ENCODE measurements around the gene SCD5.

The SCD5 gene

DNA sequence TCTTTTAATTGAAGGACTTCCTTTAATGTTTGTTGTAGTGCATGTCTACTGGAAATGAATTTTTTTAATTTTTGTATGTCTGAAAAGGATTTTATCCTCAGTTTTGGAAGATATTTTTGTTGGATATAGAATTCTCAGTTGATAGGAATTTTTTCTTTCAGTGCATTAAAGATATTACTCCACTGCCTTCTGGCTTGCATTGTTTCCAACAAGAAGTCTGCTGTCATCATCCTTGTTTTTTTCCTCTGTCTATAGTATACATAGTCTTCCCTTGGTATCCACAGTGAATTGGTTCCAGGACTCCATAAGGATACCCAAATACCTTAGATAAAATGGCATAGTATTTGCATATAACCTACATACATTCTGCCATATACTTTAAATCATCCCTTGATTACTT is 33.5 kb downstream of the SCD5 start:
- no peak for DNase-seq (ENCODE audit: low spot score)

DNA sequence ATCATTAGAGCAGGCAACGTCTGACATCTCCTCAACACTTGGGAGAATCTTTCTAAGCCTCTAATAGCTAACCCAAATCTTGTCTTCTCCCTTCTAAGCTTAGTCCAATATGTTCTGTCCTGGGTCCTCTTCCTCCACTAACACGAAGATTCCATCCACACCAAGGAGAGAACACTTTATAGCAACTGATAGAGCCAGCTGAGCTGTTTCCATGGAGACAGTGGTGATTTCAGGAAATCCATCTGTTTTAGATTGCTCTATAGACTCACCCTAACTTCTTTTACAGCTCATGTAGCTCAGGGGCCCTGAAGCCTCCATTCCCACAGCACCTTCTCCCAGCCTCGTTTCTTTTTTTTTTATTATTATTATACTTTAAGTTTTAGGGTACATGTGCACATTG is 37.4 kb downstream of the SCD5 start:
- DNase-seq (ENCODE audit: low spot score) = no peak

GRCh38 chr4:82758701-82759685 is 39.6 kb downstream of the SCD5 start:
- no peak for DNase-seq (ENCODE audit: low spot score)

GRCh38 chr4:82756061-82756460 is 42.5 kb downstream of the SCD5 start:
- no peak for DNase-seq (ENCODE audit: low spot score)

DNA sequence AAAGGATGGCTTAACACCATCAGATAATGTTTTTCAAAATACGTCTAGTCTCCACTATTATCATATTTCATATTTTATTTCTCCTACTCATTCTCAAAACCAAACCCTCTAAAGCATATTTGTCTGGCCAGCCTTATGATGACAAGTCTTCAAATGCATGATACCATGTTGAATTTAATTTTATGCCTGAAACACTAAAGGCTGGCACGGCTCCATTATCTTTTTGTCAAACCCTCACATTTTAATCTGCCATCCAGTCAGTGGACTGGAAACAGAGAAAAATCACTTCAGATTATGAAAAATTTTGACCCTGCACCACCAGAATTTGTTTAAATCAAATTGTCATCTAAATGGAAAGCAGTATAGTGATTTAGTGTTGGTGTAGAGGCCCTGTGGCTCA is 42.9 kb downstream of the SCD5 start:
- no peak for DNase-seq (ENCODE audit: low spot score)

- no peak for DNase-seq (ENCODE audit: low spot score)
Measured at GRCh38 chr4:82754513-82755165, 44.0 kb downstream of the SCD5 start.

DNA sequence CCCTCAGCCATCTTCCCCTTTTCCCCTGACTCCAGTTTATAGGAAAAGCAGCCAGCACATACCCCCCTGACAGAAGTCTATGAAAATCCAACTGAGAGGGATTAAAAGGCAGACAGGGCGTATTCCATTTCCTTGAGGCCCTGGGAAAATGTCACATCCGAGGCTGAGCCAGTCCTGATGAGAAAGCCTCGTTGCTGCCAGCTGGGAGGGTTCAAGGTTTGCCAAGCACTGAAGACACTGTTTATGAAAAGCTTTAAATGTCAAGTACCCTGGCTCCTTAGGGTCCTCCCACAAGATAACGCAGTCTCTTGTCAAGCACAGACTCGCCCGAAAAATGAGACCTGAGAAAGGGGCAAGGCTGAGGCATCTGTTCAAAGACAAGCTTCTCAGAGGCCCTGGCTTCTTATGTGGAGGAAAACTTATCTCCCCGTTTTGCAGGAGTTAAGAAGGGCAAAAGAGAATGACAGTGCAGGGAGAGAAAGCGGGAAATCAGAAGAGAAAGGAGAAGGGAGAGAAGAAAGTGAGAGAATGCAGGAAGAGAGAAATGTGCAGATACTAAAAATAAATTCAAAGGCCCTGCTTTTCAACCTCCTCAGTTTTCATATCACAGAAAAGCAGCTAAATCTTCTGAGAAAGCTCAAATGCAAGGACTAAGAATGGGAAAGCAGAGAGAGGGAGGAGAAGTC is 44.7 kb downstream of the SCD5 start:
- DNase-seq (ENCODE audit: low spot score) = no peak

DNA sequence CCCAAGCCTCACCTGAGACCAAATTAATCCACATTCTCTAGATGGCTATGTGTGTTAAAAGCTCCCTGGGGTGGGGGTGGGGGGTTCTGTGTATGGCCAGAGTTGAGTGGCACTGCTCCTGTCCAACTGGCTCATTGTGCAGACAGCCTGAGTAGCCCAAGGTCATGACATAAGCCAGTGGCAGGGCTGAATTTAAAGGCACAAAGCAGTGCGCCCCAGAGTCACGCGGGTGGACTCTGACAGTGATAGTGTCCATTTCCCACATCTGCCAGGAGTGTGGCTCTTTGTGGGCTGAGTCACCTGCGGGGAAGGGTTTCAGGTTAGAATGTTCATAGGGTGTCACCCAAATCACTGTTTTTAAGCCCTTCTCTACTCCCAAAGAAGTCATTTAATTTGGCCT is 45.4 kb downstream of the SCD5 start:
- no peak for DNase-seq (ENCODE audit: low spot score)

- DNase-seq (ENCODE audit: low spot score) = no peak
Measured at GRCh38 chr4:82748810-82749470, 49.7 kb downstream of the SCD5 start.

- DNase-seq (ENCODE audit: low spot score) = no peak
Measured at GRCh38 chr4:82747686-82748575, 50.7 kb downstream of the SCD5 start.

DNA sequence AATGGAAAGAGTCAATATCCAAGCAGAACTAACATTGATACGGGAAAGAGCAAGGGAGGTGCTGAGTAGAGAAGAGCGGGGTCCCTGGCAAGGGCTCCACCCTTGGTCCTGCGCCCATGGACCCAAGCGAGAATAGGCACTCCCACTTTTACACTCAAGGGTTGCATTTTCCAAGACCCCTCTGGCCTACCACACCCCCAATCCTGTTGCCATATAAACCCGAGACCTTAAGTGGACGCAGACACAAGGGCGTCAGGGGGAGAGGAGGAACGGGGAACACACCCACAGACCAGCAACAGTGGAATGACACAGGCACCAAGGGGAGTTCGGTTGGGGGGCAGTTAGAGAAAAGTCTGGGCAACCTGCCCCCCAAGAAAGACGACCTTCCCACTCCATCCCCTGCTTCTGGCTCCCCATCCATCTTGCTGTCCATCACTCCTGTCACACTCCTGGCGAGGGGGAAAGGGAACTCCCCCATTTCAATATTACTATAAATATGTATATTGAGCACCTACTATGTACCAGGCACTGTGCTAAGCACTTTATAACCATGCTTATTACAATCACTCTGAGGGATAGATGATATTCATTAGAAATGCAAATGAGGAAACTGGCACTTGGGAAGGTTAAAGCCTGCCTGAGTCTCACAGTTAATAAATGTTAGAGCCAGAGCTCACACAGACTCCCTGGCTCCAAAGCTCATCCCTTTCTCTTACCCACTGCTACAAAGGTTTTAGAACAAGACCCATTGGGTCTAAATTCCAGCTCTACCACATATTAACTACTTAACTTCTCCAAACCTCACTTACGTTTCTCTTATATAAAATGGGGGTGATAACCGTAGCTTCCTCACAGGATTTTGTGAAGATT is 51.7 kb downstream of the SCD5 start:
- DNase-seq (ENCODE audit: low spot score) = no peak

DNA sequence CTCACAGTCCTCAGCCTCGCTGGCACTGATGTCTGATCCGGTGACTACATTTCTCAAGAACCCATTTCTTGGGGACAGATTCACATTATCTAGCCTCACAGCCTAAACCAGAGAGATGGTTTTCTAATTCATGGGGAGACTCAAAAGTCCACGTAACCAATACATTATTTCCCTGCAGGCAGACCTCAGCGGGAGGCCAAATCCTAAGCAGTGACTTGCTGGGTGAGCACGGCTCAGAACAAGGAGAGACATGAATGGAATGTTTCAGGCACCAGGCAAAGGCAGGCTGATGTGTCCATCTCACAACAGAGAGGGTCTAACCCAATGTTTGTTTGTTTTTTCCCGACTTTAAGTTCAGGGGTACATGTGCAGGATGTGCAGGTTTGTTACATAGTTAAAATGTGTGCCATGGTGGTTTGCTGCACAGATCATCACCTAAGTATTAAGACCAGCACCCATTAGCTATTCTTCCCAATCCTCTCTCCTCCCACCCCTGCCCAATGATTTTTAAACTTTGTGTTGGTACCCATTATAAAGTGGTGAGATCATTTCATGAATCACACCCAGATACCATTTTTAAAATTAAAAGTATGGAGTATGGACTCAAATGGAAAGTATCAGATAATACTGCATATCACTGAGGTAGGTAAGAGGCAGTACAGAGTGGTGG is 53.3 kb downstream of the SCD5 start:
- DNase-seq (ENCODE audit: low spot score) = no peak

DNA sequence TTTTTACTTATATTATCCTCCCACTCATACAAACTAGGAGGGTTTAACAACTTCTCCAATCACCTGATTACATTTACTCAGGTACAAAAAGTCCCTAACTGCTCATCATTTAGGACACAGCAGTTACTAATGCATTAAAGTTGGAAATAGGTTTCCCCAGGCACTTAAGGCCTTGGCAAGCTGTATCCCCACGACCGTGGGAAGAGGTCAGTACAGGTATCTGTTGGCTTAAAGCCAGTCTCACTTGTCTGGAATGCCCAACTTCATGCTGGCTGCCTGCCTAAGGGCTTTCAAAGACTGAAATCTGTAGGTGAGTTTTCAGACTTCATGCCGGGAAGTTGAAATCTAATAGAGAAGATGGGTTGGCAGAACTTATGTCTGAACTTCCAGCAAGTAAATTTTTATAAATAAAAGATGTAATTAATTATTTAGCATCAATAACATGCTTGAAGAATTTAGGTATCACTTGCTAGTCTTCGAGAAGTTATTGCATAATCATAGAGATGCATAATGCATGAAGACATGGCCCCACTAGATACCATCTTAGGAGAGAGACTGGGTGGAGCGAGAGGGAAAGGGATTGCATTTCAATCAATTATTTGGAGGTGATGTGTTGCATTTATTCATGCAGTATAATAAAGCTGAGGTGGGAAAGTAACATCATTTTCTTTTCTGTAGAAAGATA is 54.2 kb downstream of the SCD5 start:
- no peak for DNase-seq (ENCODE audit: low spot score)

DNA sequence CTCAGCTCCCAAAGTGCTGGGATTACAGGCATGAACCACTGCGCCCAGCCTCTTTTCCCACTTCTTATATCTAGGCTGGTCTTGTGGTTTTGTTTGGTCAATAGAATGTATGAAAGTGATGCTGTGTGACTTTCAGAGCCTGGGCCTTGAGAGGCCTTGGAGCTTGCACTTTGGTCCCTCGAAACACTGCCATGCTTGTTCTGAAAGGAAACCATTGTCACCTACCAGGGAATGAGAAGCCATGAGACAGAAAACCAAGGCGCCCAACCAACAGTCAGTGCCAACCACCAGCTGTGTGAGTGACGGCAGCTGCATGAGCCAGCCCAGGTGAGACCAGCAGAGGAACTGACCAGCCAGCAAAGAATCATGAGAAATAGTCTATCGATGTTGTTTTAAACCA is 57.4 kb downstream of the SCD5 start:
- no peak for DNase-seq (ENCODE audit: low spot score)

- DNase-seq (ENCODE audit: low spot score) = peak; percentile 63
Measured at GRCh38 chr4:82739287-82740190, 59.1 kb downstream of the SCD5 start.

DNA sequence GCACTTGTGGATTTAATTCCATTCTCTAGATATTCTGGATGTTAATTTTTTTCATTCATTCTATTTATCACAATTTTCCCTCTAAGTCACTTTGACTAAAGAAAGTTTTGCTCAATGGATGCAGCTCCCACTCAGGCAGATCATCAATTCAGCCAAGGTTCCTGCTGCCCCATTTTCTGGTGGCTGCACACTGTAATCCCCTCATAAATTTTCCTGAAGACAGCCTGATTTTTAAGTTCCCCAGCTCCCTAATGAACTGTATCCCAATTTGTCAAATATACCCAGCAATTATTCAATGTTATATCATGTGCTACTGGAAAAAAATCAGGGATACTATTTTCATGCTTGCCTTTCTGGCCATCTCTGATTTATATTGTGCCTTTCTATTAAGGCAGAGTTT is 61.2 kb downstream of the SCD5 start:
- no peak for DNase-seq (ENCODE audit: low spot score)

GRCh38 chr4:82733636-82734035 is 65.0 kb downstream of the SCD5 start:
- no peak for DNase-seq (ENCODE audit: low spot score)

DNA sequence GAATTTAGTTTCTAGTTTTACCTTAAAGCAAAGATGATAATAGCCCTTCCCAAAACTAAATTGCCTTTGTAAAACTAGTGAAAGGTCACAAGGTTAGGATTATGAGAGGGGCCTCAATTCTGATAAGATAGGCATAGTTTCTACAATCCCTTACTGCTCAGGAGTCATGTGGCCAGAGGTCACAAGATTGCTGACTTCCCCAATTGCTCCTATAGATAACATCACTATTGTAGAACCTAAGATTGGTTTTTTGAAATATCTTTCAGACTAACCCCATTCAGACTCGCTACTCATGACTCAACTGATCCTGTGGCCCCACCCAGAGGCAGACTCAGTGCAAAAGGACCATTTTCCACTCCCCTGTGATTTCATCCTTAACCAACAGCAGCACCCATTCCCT is 70.3 kb downstream of the SCD5 start:
- DNase-seq (ENCODE audit: low spot score) = no peak
